ENCODE data around the gene TRPC6. TPM values are rescaled to one million over a fixed set of nuclear protein-coding genes. Genes with fewer than 3 reads are reported as not detected.
"Not testable (repeated sequence)": the region's sequence is repeated elsewhere in the genome, so short reads cannot be mapped to it uniquely, and the experiment has no call there.

TRPC6 gene
- total RNA-seq, 4 donors from 2014 or later = 3.9 to 7.3 (median 6.0) TPM

DNA sequence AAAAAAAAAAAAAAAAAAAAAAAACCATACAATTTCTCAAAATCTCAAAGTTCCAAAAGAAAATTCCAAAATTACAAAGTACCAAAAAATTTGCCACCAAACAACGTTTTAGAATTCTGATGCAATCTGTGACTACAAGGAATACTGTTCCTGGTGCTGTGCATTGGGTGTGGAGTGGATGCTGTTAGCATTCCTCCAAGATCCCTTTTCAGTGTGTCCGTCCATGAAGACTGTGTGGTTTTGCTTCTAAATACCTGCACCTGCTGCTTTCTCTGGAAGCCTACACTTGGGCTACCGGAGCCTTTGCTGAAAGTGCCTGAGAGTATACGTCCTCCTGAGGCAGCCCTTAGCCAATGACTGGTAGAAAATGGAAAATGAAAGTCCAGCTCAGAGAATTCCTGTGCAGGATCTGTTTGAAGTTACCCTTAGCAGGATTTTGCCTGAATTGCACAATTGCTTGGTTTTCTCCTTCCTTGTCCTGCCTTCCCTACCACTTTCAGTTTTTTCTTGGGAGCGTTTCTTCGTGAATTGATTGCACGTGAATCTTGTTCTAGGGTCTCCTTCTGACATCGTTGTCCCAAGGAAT is 140.8 kb downstream of the TRPC6 start:
- no peak for TF ChIP-seq POLR2A (IDR thresholded peaks at IDR 0.05)
- TF ChIP-seq, protein P1, sequence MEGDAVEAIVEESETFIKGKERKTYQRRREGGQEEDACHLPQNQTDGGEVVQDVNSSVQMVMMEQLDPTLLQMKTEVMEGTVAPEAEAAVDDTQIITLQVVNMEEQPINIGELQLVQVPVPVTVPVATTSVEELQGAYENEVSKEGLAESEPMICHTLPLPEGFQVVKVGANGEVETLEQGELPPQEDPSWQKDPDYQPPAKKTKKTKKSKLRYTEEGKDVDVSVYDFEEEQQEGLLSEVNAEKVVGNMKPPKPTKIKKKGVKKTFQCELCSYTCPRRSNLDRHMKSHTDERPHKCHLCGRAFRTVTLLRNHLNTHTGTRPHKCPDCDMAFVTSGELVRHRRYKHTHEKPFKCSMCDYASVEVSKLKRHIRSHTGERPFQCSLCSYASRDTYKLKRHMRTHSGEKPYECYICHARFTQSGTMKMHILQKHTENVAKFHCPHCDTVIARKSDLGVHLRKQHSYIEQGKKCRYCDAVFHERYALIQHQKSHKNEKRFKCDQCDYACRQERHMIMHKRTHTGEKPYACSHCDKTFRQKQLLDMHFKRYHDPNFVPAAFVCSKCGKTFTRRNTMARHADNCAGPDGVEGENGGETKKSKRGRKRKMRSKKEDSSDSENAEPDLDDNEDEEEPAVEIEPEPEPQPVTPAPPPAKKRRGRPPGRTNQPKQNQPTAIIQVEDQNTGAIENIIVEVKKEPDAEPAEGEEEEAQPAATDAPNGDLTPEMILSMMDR (IDR thresholded peaks at IDR 0.05) = no peak
- DNase-seq (ENCODE audit: low spot score in 2 of 2) = no peak
- no peak overlapping the region for H3K4me3 ChIP-seq (ENCODE audit: low read depth, poor library complexity, severe bottlenecking)
- intact Hi-C loops (cut with DNase I; ENCODE audit: low total_unique reads) = no loop called here
- WGBS, 2 donors = 72 to 75% methylated on average over 8 of the region's 8 CpGs

DNA sequence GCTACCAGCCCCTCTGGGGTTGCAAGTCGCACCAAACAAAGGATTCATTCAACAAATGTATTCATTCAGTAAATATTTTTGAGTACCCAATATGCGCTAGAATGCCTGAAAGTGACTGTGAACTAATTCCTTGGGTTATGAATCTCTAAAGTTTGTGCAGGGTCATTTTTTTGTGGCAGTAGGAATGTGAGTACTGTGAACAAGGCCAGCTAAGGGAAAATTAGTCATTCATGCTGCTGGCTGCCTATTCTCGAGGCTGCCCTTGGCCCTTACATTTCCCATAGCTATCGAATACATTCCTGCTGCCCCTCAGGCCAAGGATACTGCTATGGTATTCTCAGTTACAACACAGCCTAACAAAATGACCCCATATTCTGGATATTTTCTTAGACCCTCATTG is 141.6 kb downstream of the TRPC6 start:
- WGBS, 2 donors = 50 to 66% methylated on average over 4 of the region's 4 CpGs
- no peak for DNase-seq (ENCODE audit: low spot score in 2 of 2)
- no peak overlapping the region for H3K4me3 ChIP-seq (ENCODE audit: low read depth, poor library complexity, severe bottlenecking)
- intact Hi-C loops (cut with DNase I; ENCODE audit: low total_unique reads) = no loop called here
- no peak for TF ChIP-seq POLR2A (IDR thresholded peaks at IDR 0.05)
- TF ChIP-seq, protein P1 (IDR thresholded peaks at IDR 0.05) = no peak

DNA sequence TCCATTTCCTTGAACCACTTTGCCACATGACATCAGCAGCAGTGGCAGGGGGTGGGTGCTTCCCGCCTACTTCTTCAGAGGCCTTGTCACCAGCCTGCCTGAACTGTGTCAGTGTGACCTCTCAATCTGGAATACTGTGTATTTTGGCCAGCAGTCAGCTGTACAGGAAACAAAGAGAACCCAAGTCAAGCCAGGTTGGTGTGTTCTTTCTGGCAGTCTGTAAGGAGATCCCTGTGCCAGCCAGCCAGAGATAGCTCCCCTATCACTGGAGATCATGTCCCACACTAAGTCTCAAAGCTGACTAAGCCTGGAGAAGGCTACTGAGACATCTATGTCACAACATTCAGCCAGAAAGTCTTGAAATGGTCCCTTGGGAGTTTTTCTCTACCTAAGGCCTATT is 142.1 kb downstream of the TRPC6 start:
- intact Hi-C loops (cut with DNase I; ENCODE audit: low total_unique reads) = no loop called here
- no peak for DNase-seq (ENCODE audit: low spot score in 2 of 2)
- TF ChIP-seq POLR2A (IDR thresholded peaks at IDR 0.05) = no peak
- TF ChIP-seq, protein P1 (IDR thresholded peaks at IDR 0.05) = no peak
- no peak overlapping the region for H3K4me3 ChIP-seq (ENCODE audit: low read depth, poor library complexity, severe bottlenecking)
- 36 to 89% methylated on average over 1 of the region's 1 CpG for WGBS, 2 donors

DNA sequence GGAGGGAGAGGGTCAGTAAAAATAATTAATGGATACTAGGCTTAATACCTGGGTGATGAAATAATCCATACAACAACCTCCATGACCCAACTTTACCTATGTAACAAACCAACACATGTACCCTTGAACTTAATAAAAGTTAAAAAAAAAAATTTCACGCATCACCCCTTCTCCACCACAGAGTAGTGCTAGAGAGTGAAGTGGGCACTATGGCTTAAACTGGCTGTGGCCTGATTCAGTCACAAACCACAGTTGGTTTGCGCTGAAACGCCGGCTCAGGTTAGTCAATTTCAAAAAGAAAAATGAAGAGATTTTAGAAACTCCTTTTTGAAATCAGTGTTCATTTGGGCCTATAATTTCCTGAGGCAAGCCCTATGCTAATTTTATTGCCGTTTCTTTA is 144.3 kb downstream of the TRPC6 start:
- no peak for DNase-seq (ENCODE audit: low spot score in 2 of 2)
- intact Hi-C loops (cut with DNase I; ENCODE audit: low total_unique reads) = loop anchor here (10.0 kb wide), 1 partner anchor 405 kb away; no protein-coding TSS in a partner anchor
- TF ChIP-seq, protein P1 (IDR thresholded peaks at IDR 0.05) = no peak
- TF ChIP-seq POLR2A (IDR thresholded peaks at IDR 0.05) = no peak

DNA sequence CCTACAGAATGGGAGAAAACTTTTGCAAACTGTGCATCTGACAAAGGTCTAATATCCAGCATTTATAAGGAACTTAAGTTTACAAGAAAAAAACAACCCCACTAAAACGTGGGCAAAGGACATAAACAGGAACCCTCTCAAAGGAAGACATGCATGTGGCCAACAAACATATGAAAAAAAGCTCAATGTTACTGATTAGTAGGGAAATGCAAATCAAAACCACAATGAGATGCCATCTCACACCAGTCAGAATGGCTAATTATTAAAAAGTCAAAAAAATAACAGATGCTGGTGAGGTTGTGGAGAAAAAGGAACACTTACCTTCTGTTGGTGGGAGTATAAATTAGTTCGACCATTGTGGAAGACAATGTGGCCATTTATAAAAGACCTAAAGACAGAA is 145.1 kb downstream of the TRPC6 start:
- not testable (repeated sequence) for DNase-seq (ENCODE audit: low spot score in 2 of 2); H3K4me3 ChIP-seq (ENCODE audit: low read depth, poor library complexity, severe bottlenecking)
- intact Hi-C loops (cut with DNase I; ENCODE audit: low total_unique reads) = loop anchor here (10.0 kb wide), 1 partner anchor 406 kb away; no protein-coding TSS in a partner anchor
- 70 to 77% methylated on average over 2 of the region's 2 CpGs for WGBS, 2 donors

More for the DNA sequence above, 144.3 kb downstream of the TRPC6 start:
- no peak overlapping the region for H3K4me3 ChIP-seq (ENCODE audit: low read depth, poor library complexity, severe bottlenecking)
- 89 to 91% methylated on average over 5 of the region's 5 CpGs for WGBS, 2 donors

DNA sequence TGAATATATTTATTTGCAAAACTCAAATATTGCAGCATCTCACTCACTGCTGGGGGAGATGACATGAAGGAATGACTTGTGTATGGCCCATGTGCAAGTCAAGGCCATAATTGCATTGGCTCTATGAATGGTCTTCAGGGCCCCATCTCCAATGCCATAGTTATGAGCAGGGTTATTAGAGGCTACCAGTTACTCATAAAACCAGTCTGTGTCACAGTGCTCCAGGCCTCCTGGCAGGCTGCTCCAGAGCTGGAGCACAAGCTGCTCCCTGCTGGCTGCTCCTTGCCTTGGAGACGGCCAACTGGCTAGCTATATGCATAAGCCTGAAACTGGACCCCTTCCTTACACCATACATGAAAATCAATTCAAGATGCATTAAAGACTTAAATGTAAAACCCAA is 145.7 kb downstream of the TRPC6 start:
- WGBS, 2 donors = 54 to 72% methylated on average over 1 of the region's 1 CpG
- no peak overlapping the region for H3K4me3 ChIP-seq (ENCODE audit: low read depth, poor library complexity, severe bottlenecking)
- TF ChIP-seq, protein P1 (IDR thresholded peaks at IDR 0.05) = no peak
- TF ChIP-seq POLR2A (IDR thresholded peaks at IDR 0.05) = no peak
- DNase-seq (ENCODE audit: low spot score in 2 of 2) = no peak
- intact Hi-C loops (cut with DNase I; ENCODE audit: low total_unique reads) = loop anchor here (10.0 kb wide), 1 partner anchor 407 kb away; no protein-coding TSS in a partner anchor

All from lower leg skin (tissue), 4 donors.